AG04449 (cell line): Measurements from ENCODE around the gene LRRC4C.

Experiments used
- CTCF ChIA-PET: fragments of 350-600 bp; formaldehyde crosslinking; extraction: SDS; loops from one replicate; lab custom pipeline; 2021; ENCODE audit warnings: antibody characterized with exemption; lab: Yijun Ruan, JAX
- POLR2A ChIA-PET: fragments of 400-600, 350-600 bp; formaldehyde crosslinking; extraction: SDS; loops from one replicate; lab custom pipeline; 2020; ENCODE audit warnings: antibody characterized with exemption, inconsistent platforms; lab: Yijun Ruan, JAX
- DNase-seq: peaks from one replicate; pipeline ENCODE4 v3.0.0-alpha.2; 2010; ENCODE audit warnings: low read depth, low spot score
- H3K4me3 ChIP-seq: 2 replicates; pipeline ENCODE4 v1.5.1; 2011; ENCODE audit warnings: low read depth, mild to moderate bottlenecking, control low read depth, low read length
- TF ChIP-seq, protein P1 (sequence below): IDR thresholded peaks from one replicate; pipeline ENCODE4 v1.5.1; 2011; ENCODE audit warnings: mild to moderate bottlenecking, moderate library complexity, low read length, control low read depth, inconsistent platforms; ENCODE audit not compliant: insufficient read depth; ENCODE audit errors: missing control alignments

The LRRC4C gene

DNA sequence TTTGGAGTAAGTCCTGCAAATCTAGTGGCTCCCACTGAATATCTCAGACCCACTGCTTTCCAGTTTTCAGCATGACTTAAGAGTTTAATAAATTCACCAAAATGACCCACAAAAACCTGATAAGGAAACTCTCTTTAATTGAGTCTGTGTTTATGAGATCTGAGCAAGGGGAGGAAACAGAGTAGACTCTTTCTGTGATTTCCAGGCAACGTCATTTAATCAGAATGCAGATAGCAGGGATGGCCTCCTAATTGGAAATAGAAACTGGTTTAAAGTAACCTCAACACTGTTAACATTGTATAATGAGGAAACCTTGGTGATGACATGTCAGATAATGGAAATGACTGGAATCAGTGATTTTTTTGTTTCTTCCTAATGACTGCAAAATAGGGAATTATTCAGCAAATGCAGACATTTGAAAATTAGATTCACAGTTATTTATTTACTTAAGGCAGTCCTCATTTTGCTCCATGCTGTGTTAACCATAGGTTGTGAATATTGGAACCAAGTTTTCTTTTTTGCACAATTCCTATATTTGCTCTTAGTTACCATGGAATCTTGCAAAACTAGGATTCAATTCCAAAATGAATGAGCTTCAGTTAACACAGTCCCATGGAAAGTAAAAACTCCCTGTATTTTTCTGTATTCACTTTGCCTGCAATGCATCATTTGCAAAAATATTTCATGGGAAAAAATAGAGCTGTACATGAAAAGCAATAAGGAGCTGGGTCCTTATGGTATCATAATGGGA, 1324.5 kb downstream of the LRRC4C start:
- TF ChIP-seq, protein P1, sequence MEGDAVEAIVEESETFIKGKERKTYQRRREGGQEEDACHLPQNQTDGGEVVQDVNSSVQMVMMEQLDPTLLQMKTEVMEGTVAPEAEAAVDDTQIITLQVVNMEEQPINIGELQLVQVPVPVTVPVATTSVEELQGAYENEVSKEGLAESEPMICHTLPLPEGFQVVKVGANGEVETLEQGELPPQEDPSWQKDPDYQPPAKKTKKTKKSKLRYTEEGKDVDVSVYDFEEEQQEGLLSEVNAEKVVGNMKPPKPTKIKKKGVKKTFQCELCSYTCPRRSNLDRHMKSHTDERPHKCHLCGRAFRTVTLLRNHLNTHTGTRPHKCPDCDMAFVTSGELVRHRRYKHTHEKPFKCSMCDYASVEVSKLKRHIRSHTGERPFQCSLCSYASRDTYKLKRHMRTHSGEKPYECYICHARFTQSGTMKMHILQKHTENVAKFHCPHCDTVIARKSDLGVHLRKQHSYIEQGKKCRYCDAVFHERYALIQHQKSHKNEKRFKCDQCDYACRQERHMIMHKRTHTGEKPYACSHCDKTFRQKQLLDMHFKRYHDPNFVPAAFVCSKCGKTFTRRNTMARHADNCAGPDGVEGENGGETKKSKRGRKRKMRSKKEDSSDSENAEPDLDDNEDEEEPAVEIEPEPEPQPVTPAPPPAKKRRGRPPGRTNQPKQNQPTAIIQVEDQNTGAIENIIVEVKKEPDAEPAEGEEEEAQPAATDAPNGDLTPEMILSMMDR = no peak
- ChIA-PET CTCF (no interaction called here), POLR2A (no interaction called here)
- no peak overlapping the region for H3K4me3 ChIP-seq
- DNase-seq = no peak

DNA sequence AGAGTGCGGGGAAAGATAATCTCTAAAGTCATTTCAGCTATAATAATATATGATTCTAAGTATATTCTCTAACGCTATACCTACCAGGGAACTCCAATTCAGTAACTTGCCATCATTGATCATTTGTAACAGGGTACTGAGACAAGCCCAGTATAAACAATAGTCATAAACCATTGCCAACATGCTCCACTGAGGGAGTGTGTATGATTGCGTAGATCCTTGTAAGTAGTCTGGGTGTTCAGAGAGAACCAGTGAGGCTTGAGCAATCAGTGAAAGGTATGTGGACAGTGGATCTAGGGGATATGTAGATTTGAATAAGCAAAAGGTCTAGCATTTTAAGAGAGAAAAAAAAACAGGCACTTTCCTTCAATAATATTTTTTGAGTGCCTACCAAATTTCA, 1326.0 kb downstream of the LRRC4C start:
- DNase-seq = no peak
- no peak overlapping the region for H3K4me3 ChIP-seq
- CTCF ChIA-PET = no interaction called here
- TF ChIP-seq, protein P1 = no peak
- POLR2A ChIA-PET = no interaction called here

DNA sequence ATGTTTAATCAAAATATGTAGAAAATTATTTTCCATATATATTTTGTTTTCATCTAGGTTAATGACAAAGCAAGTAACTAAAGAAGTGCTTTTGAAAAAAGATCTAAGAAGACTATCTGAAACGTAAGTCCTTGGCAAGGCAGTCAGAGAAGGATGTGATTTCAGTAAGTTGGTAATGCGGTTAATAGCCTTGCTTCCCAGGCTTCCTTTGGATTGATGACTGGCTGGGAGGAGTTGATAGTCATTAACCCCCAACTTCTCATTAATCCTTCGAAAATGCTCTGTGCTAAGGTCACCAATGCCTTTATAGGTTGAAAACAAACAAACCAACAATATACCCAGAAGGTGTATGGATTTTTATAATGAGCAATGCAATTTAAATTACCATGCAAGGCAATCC, 1326.5 kb downstream of the LRRC4C start:
- ChIA-PET CTCF (no interaction called here), POLR2A (no interaction called here)
- no peak for DNase-seq
- no peak overlapping the region for H3K4me3 ChIP-seq
- TF ChIP-seq, protein P1 = no peak

DNA sequence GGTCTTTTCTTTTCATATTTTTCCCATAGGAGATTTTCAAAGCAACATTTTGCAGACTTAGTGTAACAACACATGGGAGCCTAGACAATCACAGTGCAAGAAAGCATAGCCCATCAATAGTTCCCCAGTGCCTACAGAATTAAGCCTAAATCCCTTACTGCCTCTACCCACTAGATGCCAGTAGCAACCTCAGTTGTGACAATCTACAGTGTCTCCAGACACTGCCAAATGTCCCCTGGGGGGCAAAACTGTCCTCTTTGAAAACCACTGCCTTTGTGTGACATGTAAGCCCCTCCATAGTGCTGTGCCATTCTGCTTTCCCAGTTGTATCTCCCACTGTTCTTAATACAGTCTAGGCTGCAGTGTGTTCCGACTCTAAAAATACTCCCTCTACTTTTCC, 1329.0 kb downstream of the LRRC4C start:
- POLR2A ChIA-PET = no interaction called here
- DNase-seq = no peak
- TF ChIP-seq, protein P1 = no peak
- CTCF ChIA-PET = no interaction called here
- no peak overlapping the region for H3K4me3 ChIP-seq

DNA sequence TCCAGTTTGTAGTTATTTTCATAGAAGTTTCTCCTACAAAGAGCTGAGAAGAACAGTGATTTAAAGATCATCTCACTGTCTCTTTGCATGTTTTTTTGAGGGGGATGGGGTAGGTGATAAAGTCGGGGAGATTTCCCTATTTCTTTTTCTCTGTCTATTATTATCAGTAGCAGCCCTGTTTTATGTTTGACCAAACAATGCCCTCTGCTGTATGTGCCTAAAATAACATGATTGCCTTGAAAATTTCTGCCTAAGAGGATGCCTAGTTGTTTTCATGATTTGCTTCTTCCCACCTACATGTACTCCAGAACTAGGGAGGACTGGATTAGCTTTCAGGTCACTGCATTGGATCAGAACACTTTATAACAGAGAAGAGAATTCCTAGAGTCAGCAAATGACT, 1330.2 kb downstream of the LRRC4C start:
- POLR2A ChIA-PET = no interaction called here
- CTCF ChIA-PET = no interaction called here
- no peak for DNase-seq
- TF ChIP-seq, protein P1 = no peak
- no peak overlapping the region for H3K4me3 ChIP-seq

DNA sequence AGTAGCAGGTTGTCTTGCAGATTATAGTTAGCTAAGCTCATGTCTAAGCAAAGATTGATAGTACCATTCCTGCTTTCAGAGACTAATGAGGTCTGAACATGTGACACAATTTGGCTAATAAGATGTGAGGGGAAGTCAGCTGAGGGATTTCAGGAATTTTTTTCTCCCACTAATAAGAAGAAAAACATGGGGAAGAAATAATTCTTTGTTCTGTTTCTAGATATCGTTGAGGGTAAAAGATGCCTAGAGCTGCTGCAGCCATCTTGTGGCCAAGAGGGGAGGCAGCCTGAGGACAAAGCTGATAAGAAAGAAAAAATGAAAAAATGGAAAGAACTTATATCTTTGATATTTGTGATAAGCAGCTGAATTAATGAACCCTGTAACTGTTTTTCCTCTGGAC, 1334.4 kb downstream of the LRRC4C start:
- CTCF ChIA-PET = no interaction called here
- TF ChIP-seq, protein P1 = no peak
- POLR2A ChIA-PET = no interaction called here
- no peak overlapping the region for H3K4me3 ChIP-seq
- no peak for DNase-seq
